ENCODE results near the gene ACSL3. TPM values are rescaled to one million over a fixed set of nuclear protein-coding genes. Genes with fewer than 3 reads are reported as not detected.

The ACSL3 gene
- total and polyA plus RNA-seq, 12 donors, result 12.7 to 67.2 (median 53.0) TPM

GRCh38 chr2:222952204-222952603 is 91.4 kb downstream of the ACSL3 start:
- no peak for TF ChIP-seq CTCF (IDR thresholded peaks at IDR 0.05)
- no peak for ATAC-seq
- no peak overlapping the region for H3K4me3 ChIP-seq
- no peaks in the 10 kb centered on the region for H3K36me3 ChIP-seq
- no peak for DNase-seq
- H3K27me3 ChIP-seq, result no peaks in the 10 kb centered on the region
- intact Hi-C loops (cut with DNase I), result no loop called here
- peaks cover 0 to 4% (median 0%) of the 10 kb centered on the region in 11 donors for H3K9me3 ChIP-seq
- no peak overlapping the region for H3K27ac ChIP-seq
- peaks cover 0 to 10% (median 0%) of the 10 kb centered on the region in 9 donors for H3K4me1 ChIP-seq

- Histone ChIP-seq H3K36me3 (no peaks in the 10 kb centered on the region), H3K9me3 (peaks cover 0 to 5% (median 0%) of the 10 kb centered on the region in 11 donors), H3K27me3 (no peaks in the 10 kb centered on the region), H3K4me3 (no peak overlapping the region), H3K27ac (no peak overlapping the region), H3K4me1 (peaks cover 0 to 10% (median 0%) of the 10 kb centered on the region in 9 donors)
- ATAC-seq (no peak), DNase-seq (no peak)
- TF ChIP-seq CTCF (IDR thresholded peaks at IDR 0.05), result no peak
- intact Hi-C loops (cut with DNase I), result no loop called here
- WGBS, 2 donors, result 76 to 84% methylated on average over 1 of the region's 1 CpG
Measured at GRCh38 chr2:222955008-222955407, 94.2 kb downstream of the ACSL3 start.

DNA sequence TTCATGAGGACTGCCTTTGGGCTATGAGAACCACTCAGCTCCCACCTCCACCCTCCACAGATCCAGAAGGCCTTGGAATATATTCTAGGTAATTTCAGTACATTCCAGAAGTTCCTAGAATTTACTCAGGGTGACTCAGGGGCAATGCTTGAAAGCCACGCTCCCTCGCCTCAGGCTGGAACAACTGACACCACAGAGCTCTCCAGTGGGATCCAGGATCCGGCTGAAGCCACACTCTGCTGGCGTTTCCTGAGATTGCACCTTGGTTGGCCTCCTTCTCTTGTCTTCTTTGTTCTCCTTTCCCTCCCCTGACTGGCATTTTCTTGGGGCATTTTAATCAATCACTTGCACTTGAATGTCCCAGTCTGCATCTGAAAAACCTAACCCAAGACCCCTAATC is 98.5 kb downstream of the ACSL3 start:
- 68 to 73% methylated on average over 4 of the region's 4 CpGs for WGBS, 2 donors
- Histone ChIP-seq H3K36me3 (no peaks in the 10 kb centered on the region), H3K4me1 (peaks cover 0 to 10% (median 0%) of the 10 kb centered on the region in 9 donors), H3K9me3 (peaks cover 0 to 5% (median 0%) of the 10 kb centered on the region in 11 donors), H3K4me3 (no peak overlapping the region), H3K27ac (no peak overlapping the region), H3K27me3 (peaks cover 0 to under 1% (median 0%) of the 10 kb centered on the region in 7 donors)
- ATAC-seq (no peak), DNase-seq (no peak)
- TF ChIP-seq CTCF (IDR thresholded peaks at IDR 0.05), result no peak
- intact Hi-C loops (cut with DNase I), result no loop called here

- ATAC-seq, result no peak
- H3K4me3 ChIP-seq, result no peak overlapping the region
Measured at GRCh38 chr2:222960126-222960525, 99.3 kb downstream of the ACSL3 start.

More at GRCh38 chr2:222960126-222960525, 99.3 kb downstream of the ACSL3 start:
- 59 to 63% methylated on average over 6 of the region's 6 CpGs for WGBS, 2 donors
- peaks cover 0 to 5% (median 0%) of the 10 kb centered on the region in 7 donors for H3K27me3 ChIP-seq
- H3K27ac ChIP-seq, result no peak overlapping the region
- intact Hi-C loops (cut with DNase I), result no loop called here
- no peak for TF ChIP-seq CTCF (IDR thresholded peaks at IDR 0.05)
- peaks cover 0 to 2% (median 0%) of the 10 kb centered on the region in 9 donors for H3K4me1 ChIP-seq
- no peaks in the 10 kb centered on the region for H3K36me3 ChIP-seq
- H3K9me3 ChIP-seq, result peaks cover 0 to 5% (median 0%) of the 10 kb centered on the region in 11 donors
- DNase-seq, result no peak

Data from heart right ventricle (tissue), 16 donors.